ENCODE results near the gene FBXO15. TPM values are rescaled to one million over a fixed set of nuclear protein-coding genes. Genes with fewer than 3 reads are reported as not detected.

Gene FBXO15
- total RNA-seq, 1 experiment from 2014 or later = 0.39 TPM

DNA sequence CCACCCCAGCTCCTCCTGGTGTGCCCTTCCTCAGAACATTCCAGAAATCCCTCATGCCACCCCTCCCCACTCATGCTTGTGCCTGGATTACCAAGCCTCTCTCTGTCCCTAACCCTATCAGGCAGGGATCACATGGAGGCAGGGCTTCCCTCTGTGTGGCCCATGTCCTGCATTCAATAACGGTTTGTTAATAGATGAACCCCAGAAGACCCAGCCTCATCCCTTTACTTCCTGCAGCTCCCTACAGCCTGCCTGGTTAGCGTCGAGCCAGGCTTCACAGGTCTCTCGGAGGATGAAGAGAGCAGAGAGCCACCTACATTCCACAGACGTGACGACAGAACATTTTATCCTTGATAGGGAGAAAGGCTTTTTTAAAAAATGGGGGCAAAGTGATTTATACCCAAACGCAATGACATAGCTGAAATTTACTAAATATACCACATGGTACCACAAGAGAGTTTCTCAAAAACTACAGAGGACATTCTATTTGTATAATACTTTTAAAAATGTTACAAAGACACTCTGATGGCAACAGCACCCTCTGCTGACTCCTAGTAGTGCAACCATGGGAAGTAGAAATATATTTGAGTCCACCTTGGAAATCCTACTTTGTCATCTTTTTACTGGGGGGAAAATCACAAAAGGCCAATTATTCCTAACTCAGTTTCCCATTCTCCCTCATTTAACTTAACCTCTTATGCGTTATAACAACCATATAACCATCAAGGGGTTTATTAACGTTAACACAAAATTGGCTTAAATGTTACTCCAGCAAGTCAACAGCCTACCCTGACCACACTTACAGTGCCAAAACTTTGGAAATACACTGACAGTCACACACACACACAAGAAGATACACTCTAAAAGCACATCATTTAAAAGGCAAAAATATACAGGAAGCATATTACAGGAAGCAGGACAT is 30.7 kb downstream of the FBXO15 start:
- Histone ChIP-seq H3K4me2 (ENCODE audit: insufficient read depth, insufficient read length, low read length) (peak overlapping the region; percentile 13), H4K5ac (ENCODE audit: insufficient read length, low read depth, low read length) (no peak overlapping the region), H3K56ac (ENCODE audit: insufficient read length, low read depth, low read length) (no peak overlapping the region), H3K79me2 (ENCODE audit: insufficient read depth, low read length) (no peaks in the 10 kb centered on the region), H3K9me3 (ENCODE audit: control insufficient read depth, low read depth, low read length) (peaks cover 8% of the 10 kb centered on the region), H3K23me2 (ENCODE audit: insufficient read length, low read depth, low read length, poor library complexity, severe bottlenecking) (no peaks in the 10 kb centered on the region), H3K18ac (ENCODE audit: insufficient read length, low read depth, low read length) (peak overlapping the region; percentile 21), H2BK12ac (ENCODE audit: insufficient read length, low read depth, low read length) (no peak overlapping the region), H4K20me1 (ENCODE audit: control insufficient read depth, insufficient read depth, insufficient read length) (no peaks in the 10 kb centered on the region), H2AK5ac (ENCODE audit: insufficient read length, low read length) (no peak overlapping the region), H4K91ac (ENCODE audit: insufficient read length, low read depth, low read length) (no peak overlapping the region), H2AFZ (ENCODE audit: low read length) (no peak overlapping the region), H3K79me1 (ENCODE audit: insufficient read depth, low read depth, low read length, poor library complexity, severe bottlenecking) (no peaks in the 10 kb centered on the region), H3K14ac (ENCODE audit: insufficient read depth, low read length) (no peak overlapping the region), H3T11ph (ENCODE audit: low read length) (no peak overlapping the region), H2BK5ac (ENCODE audit: insufficient read length, low read length) (no peak overlapping the region), H3K4ac (ENCODE audit: low read depth, low read length) (no peak overlapping the region), H3K27ac (ENCODE audit: insufficient read length, low read depth, low read length) (no peak overlapping the region), H3K27me3 (ENCODE audit: insufficient read depth, low read length) (no peaks in the 10 kb centered on the region), H3K4me1 (ENCODE audit: insufficient read depth, low read length) (peaks cover 9% of the 10 kb centered on the region), H2BK20ac (ENCODE audit: low read depth, low read length, poor library complexity, severe bottlenecking) (no peak overlapping the region), H3K9ac (ENCODE audit: extremely low read depth, insufficient read length, low read length) (no peak overlapping the region), H3K23ac (ENCODE audit: insufficient read length, low read depth, low read length) (no peak overlapping the region), H2BK120ac (ENCODE audit: low read depth, low read length, poor library complexity, severe bottlenecking) (no peak overlapping the region), H4K8ac (replicated peaks; ENCODE audit: insufficient read length, low read depth, low read length) (no peak overlapping the region), H2BK15ac (ENCODE audit: low read depth, low read length) (no peak overlapping the region)
- Mint-ChIP-seq H3K4me1 (peaks cover 38 to 42% of the 10 kb centered on the region in 2 experiments), H3K36me3 (ENCODE audit: insufficient read depth in 1 of 3, low read depth in 3 of 3) (peaks cover 9 to 14% (median 11%) of the 10 kb centered on the region in 3 experiments), H3K9me3 (peaks cover 14 to 16% of the 10 kb centered on the region in 2 experiments), H3K4me3 (no peak overlapping the region), H3K27me3 (ENCODE audit: low read depth) (no peaks in the 10 kb centered on the region), H3K27ac (peak overlapping the region; percentile 13 to 88 (median 77); a peak in 4 of 7 replicates)
- DNase-seq = peak; percentile 67
- WGBS (ENCODE audit: extremely low coverage, insufficient read length, low lambda C conversion rate) = no CpG with 5 or more reads among the region's 9 CpGs
- TF ChIP-seq, protein P1, sequence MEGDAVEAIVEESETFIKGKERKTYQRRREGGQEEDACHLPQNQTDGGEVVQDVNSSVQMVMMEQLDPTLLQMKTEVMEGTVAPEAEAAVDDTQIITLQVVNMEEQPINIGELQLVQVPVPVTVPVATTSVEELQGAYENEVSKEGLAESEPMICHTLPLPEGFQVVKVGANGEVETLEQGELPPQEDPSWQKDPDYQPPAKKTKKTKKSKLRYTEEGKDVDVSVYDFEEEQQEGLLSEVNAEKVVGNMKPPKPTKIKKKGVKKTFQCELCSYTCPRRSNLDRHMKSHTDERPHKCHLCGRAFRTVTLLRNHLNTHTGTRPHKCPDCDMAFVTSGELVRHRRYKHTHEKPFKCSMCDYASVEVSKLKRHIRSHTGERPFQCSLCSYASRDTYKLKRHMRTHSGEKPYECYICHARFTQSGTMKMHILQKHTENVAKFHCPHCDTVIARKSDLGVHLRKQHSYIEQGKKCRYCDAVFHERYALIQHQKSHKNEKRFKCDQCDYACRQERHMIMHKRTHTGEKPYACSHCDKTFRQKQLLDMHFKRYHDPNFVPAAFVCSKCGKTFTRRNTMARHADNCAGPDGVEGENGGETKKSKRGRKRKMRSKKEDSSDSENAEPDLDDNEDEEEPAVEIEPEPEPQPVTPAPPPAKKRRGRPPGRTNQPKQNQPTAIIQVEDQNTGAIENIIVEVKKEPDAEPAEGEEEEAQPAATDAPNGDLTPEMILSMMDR (conservative IDR thresholded peaks at IDR 0.05) = peak; percentile 89

All from H9 (cell line).